GM18508 (cell line): Measurements from ENCODE around the gene TCEANC2.
"Not testable (repeated sequence)": the region's sequence is repeated elsewhere in the genome, so short reads cannot be mapped to it uniquely, and the experiment has no call there.

ENCODE experiments used
- ATAC-seq: cut with Tn5 transposase; IDR thresholded peaks from one replicate; pipeline ENCODE4 v1.9.1; 2021; ENCODE audit warnings: moderate number of reproducible peaks; ENCODE audit not compliant: insufficient read depth, unreplicated experiment

Gene TCEANC2

DNA sequence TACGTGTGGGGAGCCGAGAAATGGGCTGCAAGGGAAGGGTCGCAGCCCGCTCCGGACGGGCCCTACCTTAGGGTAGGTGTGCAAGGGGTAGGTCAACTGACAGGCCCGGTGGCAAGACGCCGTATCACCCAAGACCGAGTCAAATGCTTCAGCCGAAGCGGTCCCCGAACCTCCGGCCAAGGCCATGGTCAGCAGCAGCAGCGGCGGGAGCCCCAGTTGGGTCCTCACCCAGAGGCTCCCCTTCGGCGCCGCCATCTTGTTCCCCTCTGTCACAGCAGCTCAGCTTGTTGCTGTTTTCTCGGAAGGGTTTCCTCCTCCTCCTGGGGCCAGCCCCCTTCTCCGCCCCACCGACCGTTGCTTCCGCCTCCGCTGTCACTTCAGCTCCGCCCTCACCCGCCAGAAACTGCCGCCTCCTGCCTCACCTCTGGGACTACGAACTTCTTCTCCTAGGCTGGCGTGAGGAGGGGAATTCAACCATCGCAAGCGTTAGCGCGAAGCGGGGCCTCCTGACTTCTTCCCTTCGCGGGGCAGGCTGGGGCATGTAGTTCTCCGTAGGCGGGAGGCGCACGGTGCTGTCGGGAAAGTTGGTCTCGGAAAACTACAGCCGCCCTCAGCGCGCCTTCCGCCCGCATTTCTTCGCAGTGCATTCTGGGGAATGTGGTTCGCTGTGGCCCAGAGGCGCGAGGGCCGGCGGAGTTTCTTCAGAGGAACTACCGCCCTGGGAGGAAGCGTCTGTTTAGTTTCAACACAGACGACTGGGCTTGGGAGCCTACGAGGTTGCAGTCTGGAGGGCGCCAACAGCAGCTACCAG lies at the start of gene TCEANC2, which contains the start of gene TMEM59:
Gene TCEANC2 (plus strand): TSS at position 675 of the 811 bp plus-strand sequence. CDS start 815 bp downstream, outside the sequence.
Gene TMEM59 (minus strand): TSS at position 271 of the 811 bp plus-strand sequence. CDS start 16 bp downstream, at position 255.
- ATAC-seq: peak; percentile 79

DNA sequence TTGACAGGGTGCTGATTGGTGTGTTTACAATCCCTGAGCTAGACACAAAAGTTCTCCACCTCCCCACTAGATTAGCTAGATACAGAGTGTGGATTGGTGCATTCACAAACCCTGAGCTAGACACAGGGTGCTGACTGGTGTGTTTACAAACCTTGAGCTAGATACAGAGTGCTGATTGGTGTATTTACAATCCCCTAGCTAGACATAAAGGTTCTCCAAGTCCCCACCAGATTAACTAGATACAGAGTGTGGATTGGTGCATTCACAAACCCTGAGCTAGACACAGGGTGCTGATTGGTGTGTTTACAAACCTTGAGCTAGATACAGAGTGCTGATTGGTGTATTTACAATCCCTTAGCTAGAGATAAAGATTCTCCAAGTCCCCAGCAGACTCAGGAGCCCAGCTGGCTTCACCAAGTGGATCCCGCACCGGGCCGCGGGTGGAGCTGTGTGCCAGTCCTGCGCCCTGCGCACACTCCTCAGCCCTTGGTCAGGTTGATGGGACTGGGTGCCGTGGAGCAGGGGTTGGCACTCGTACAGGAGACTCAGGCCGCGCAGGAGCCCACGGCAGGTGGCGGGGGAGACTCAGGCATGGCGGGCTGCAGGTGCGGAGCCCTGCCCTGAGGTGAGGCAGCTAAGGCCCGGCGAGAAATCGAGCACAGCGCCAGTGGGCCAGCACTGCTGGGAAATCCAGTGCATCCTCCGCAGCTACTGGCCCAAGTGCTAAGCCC lies 49.5 kb upstream of the TCEANC2 start:
- not testable (repeated sequence) for ATAC-seq

DNA sequence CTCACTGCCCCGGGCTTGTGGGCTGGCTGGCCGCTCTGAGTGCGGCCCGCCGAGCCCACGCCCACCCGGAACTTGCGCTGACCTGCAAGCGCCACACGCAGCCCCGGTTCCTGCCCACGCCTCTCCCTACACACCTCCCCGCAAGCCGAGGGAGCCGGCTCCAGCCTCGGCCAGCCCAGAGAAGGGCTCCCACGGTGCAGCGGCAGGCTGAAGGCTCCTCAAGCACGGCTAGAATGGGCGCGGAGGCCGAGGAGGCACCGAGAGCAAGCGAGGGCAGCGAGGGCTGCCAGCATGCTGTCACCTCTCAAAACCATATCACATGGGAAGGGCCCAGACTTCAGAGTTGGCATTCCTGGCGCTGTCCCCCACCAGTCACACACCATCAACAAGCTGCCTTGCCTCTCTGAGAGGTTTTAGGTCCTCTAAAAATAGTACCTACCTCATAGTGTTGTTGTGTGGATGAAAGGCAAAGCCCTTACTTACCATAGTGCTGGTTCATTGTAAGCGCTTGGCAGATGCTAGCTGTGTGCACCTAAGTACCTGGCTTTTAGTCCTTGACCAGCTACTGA lies 48.8 kb upstream of the TCEANC2 start:
- no peak for ATAC-seq

DNA sequence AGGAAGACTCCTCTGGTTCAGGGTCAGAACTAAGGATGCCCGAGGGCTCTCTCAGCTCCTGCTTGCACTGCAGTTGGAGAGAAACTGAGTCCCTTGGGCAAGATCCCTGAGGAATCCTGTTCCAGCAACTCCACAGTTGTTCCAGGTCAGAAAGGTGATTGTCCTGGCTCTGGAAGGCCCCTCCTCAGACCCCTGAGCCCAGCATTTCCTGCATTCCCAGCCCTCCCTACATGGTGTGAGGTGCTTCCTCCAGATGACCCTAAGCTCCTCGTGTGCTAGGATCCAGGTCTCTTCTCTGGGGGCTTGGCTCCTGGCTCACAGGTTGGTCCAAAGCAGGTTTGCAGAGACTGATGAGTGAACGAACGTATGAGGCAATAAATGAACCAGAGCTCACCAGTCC lies 46.9 kb upstream of the TCEANC2 start:
- no peak for ATAC-seq

DNA sequence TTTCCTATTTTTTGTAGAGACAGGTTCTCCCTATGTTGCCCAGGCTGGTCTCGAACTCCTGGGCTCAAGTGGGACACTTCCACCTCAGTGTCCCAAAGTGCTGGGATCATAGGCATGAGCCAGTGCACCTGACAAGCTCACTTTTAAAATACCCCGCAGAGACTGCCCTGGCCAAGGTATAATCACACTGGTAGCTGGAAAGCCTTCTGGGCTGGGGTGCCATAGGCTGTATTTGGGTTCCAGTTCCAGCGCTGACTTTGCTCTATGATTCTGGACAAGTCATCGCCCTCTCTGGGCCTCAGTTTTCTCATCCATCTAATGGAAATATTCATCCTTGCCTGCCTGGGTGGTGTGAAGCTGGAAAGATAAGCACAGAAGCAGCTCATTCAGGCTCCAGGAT lies 45.8 kb upstream of the TCEANC2 start:
- no peak for ATAC-seq

DNA sequence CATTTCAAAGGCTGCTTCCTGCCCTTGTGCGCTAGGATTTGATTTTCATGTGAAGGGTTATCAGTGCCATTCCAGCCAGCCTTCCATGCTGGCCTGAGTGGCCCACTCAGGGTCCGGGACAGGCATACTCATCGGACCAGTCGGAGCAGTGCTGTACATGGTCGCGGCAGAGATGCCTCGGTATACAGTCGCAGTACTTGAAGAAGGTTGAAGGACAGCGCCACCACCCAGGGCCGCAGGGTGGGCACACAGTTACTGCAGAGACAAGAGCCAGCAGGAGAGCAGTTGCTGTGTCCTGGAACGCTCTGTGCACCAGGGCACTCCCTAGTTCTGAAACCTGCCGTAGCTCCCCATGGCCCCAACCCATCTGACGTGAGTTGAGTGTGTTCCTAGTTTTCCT lies 44.5 kb upstream of the TCEANC2 start:
- ATAC-seq: no peak

DNA sequence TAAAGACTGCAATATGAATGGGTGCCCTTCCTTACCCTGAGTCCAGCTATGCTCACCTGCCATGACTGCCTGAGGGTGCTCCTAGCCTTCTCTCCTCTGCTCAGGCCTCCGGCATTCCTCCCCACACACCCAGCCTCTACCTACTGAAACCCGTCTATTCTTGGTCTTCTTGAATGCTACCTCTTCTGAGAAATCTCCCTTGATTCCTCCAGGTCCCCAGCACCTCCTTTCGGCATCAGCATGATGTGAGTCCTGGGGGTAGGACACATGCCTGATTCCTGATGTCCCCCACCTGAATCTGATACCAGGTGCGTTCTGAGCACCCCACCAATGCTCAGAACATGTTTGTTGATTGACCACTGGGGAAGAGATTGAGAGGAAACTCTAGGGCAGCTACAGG lies 44.0 kb upstream of the TCEANC2 start:
- ATAC-seq: no peak

DNA sequence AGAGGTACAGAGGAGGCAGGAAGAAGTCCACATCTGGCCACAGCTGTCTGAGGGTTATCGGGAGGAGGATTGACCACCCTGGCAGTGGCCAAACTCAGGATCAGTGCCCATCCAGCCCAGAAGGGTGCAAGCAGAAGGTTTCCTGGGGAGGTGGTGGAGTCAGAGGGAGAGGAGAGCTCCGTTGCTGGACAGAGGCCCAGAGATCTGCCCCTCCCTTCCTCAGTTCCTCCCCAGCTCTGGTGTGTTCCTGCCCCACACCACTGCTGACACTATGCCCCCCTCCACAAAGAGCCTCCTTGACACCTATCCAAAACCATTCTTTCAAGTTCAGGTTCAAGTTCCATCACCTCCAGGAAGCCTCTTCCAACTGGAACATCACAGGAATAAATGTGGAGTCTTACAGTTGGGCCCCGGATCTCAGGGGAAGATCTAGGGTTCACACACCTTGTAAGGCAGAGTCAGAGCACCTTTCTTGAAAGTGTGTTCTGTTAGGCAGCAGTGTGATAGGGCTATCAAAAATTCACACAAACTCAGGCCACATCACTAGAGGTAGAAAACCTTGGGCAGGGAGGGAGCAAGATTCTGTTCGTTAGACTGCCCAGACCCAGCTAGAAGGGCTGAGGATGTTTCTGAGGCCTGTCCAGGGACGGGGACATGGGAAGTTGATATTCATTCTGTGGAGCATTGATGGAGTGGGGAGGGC lies 42.8 kb upstream of the TCEANC2 start:
- no peak for ATAC-seq

DNA sequence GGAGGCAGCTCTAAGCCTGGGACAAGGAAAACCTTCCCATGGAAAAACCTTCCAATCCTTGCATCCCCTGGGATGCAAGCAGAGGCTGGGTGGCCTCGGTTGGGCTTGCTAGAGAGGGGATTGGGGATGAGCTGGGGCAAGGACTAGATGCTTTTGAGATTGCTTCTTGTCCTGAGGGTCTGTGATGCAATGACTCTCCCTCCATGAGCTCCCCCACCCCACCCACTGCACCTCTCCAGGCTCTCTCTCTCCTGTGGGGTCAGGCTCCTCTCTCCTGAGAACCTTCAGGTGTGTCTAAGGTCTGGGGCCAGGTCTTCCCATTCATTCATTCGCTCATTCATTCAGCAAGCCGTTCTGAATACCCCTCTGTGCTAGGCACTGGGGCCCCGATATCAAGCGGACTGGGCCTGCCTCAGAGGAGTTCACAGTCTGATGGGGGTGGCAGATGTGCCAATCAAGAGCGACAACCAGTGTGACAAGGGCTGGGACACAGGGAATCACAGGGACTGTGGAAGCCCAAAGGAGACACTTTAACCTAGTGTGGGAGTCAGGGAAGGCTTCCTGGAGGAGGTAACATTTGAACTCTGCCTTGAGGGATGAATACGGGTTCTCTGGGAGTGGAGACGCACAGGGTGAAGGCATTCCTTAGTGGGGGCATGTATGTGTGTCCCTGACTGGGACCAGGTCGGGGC lies 41.9 kb upstream of the TCEANC2 start:
- ATAC-seq: no peak

DNA sequence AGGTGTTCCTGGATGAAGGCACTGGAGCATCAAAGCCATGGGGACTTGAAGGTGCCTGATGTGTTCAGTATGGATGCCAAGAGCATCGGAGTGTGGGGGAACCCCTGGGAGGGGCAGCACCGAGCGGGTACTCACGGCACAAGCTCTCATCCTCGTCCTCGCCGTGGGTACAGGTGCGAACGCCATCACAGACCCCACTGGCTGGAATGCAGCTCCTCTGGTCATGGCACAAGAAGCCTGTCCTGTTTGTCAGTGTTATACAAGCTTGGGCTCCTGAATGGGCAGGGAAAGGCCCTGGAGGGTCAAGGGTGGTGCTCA lies 41.4 kb upstream of the TCEANC2 start:
- no peak for ATAC-seq

DNA sequence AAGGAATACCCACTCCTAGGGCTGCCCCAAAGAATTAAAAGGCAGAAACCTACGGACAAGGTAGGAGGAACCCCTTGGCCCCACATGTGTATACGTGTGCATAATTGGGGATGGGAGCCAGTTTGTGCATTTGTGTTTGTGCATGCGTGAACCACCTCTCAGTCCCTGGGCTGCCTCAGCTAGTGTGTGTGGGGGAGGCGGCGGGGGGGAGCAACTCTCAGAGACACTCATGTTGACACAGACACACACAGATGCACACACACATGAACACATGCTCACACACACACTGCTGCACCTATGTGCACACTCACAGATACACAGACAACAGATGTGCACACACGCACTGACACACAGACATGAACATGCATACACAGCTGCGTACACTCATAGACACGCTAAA lies 40.5 kb upstream of the TCEANC2 start:
- no peak for ATAC-seq

DNA sequence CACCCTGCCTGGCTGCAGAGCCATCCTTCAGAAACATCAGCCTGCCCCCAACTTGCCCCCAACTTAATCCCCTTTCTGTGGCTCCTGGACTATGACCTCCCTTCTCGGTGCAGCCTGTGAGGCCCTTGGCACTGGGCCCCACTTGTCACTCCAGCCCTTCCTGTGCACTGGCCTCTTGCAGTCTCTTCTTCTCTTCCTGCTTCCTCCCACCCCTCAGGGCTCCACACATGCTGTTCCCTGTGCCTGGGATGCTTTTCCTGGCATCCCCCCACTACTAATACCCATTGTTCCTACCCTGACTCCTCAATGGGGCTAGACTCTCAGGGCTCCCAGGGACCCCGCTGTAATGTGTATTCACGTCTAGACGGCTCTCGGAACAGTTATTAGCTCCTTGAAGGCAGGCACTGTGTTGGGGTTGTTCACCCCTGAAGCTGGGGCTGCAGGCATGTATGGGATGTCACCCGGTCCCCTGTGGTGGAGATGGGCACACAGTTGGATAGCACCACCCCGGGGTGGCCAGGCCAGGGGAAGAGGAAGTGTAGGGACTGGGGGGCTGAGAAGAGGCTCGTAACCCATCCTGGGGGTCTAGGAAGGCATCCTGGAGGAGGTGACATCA lies 39.9 kb upstream of the TCEANC2 start:
- no peak for ATAC-seq

DNA sequence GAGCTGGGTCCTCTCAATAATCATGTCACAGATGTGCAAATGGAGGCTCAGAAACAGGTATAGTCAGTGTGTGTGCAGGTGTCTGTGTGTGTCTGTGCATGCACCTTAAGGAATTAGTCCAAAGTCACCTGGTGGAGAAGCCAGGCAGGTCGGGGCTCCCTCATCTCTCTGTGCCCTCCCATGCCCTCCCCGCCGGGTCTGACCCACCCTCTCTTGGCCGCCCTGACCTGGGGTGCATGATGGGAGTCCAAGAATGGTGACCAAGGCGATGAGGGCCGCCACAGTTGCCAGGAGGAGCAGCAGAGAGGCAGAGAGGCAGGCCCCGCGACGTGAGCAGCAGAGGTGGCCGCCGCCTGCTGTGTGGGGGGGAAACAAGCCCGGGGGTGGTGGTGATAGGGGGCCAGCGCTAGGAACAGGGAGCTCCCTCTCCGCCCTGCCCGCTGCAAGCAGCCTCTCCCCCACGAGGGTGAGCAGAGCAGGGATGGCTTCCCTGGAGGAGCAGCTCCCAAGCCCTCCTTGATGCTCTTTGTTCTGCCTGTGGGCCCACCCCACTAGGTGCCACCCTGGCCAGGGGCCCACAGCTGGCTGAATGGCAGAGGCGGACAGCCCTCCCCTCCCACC lies 39.3 kb upstream of the TCEANC2 start:
- no peak for ATAC-seq

DNA sequence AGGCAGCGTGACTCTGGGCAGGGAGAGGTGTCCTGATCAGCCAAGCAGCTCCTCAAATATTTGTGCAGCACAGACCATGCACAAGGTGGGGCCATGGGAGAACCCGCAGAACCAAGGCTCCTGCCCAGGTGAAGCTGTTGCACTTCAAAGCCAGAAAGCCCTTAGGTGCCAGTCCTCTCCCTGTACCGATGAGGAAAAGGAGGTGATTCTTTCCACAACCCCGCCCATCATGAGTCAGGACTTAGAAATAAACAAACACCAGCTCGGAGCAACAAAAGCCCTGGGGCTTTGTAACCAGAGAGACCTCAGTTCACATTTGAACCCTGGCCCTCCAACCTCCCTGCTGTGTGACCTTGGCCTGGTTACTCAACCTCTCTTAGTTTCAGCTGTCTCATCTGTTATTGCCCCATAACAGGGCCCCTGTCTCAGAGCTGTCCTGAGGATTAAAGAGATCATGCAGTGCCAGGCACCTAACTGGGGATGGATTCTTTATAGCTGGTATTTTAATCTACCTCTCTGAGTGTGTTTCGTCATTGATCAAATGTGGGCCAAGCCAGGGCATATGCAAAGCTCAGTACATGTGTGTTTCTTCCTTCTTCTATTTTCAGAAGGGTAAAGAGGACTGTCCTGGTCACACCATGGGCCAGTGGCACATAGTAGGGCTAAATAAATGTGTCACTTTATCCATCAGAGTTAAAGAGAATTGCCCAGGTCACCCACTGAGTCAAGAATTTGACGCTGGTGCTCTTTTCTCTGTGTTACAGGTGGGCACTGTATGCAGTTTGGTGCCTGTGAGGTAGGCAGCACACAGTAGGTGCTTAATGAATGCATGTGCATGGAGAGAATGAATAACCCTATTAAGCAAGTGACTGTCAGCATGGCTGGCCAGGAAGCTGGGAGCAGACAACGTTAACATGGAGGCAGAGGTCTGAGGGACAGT lies 36.8 kb upstream of the TCEANC2 start:
- ATAC-seq: no peak

DNA sequence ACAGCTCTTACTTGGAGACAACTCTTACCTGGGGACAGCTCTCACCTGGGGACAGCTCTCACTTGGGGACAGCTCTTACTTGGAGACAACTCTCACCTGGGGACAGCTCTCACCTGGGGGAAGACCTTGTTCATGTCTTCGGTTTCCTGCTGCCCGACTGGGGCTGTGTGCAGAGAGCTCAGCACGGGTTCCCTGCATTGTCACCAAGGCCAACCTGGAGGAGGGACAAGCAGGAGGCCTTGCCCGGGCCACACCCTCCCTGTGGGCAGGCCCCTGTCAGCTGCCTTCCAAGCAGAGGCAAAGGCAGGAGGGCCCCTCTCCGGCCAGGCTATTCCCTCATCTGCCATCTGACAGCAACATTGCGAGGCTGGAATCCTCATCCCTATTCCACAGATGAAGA lies 35.4 kb upstream of the TCEANC2 start, which contains the start of gene LDLRAD1:
Gene LDLRAD1 (minus strand): TSS at position 208 of the 400 bp plus-strand sequence. CDS start 74 bp downstream, at position 134.
- ATAC-seq: no peak

DNA sequence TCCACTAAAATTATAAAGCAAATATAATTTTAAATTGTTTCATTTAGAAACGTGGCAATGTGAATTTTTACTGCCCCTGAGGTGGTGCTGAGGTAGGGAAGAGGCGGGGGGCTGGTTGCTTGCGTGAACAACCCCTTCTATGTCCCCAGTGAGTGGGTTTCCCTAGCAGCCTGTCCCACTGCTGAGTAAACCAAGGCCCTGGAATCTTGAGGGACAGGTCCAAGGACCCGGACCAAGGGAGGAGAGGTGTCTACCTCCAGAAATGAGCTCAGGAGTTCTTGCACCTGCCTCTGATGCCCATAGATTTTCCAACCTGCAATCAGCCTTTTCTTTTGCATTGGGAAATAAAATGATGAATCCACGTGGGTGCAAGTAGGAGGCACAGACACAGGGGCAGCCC lies 34.8 kb upstream of the TCEANC2 start:
- no peak for ATAC-seq

DNA sequence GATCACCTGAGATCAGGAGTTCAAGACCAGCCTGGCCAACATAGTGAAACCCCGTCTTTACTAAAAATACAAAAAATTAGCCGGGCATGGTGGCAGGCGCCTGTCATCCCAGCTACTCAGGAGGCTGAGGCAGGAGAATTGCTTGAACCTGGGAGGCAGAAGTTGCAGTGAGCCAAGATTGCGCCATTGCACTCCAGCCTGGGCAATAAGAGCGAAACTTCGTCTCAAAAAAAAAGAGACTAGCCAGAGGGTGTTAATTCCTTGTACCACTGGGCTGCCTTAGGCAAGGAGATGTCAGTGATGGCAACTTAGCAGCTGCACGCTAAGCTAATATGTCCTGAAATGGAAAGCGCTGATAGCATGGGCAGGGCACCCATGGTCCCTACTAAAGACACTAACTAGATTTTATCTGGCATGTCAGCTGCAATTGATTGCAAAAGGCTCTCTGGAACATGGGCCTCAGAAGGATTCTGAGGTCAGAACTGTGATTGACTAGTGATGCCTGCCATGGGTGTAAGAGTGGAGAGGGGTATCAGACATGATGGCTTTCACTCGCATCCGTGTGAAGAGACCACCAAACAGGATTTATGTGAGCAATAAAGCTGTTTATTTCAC lies 33.7 kb upstream of the TCEANC2 start:
- ATAC-seq: not testable (repeated sequence)

DNA sequence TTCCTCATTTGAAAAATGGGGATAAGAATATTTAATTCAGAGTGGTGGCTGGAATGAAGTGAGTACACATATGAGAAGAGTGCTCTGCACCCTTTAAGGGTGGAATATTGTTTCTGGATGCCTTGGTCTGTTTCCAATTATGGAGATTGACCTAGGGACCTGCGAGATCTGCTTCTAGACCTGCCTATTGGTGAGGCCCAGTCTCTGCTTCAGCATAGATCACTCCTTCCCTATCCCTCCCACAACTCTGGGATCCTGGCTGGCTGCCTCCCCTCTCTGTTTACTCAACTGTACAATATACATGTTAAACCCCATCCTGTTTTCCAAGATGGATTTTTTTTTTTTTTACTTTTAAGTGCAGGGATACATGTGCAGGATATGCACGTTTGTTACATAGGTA lies 29.1 kb upstream of the TCEANC2 start:
- no peak for ATAC-seq
